Cardiac muscle cell (in vitro differentiated cells and primary cell): Measurements from ENCODE around the gene GEMIN7. TPM values are rescaled to one million over a fixed set of nuclear protein-coding genes. Genes with fewer than 3 reads are reported as not detected.
"Not testable (repeated sequence)": the region's sequence is repeated elsewhere in the genome, so short reads cannot be mapped to it uniquely, and the experiment has no call there.

Source experiments
- DNase-seq, 2 donors: peaks; one replicate each; pipeline versions ENCODE4 v3.0.0 to v3.0.0-alpha.2; 2010 to 2017; ENCODE audit warnings: low read depth in 1 of 2, low spot score in 1 of 2
- H3K27ac ChIP-seq: fragments of 200-600 bp; sonication (generic); 2 replicates; pipeline ENCODE4 v1.5.1; 2016
- H3K27me3 ChIP-seq: fragments of 200-600 bp; sonication (generic); 2 replicates; pipeline ENCODE4 v1.6.0; 2016; ENCODE audit warnings: control low read depth
- H3K36me3 ChIP-seq: fragments of 200-600 bp; sonication (generic); 2 replicates; pipeline ENCODE4 v1.5.1; 2016; ENCODE audit warnings: control low read depth
- H3K4me1 ChIP-seq: fragments of 200-600 bp; sonication (generic); 2 replicates; pipeline ENCODE4 v1.8.1; 2017; ENCODE audit warnings: low read depth, mild to moderate bottlenecking, mixed run types
- H3K4me3 ChIP-seq: fragments of 200-600 bp; sonication (generic); 2 replicates; pipeline ENCODE4 v1.5.1; 2016; ENCODE audit warnings: mild to moderate bottlenecking
- H3K9me3 ChIP-seq: fragments of 200-600 bp; sonication (generic); 2 replicates; pipeline ENCODE4 v1.5.1; 2017; ENCODE audit warnings: low read depth, mild to moderate bottlenecking, control low read depth
- CTCF ChIP-seq: IDR thresholded peaks from 2 replicates; pipeline ENCODE4 v1.5.1; 2012; ENCODE audit warnings: low read depth, mild to moderate bottlenecking, low read length
- polyA plus RNA-seq: library from polyadenylated mRNA; unstranded; fragments of >200 nt; fragmentation: Nextera tagmentation; extraction: Ambion mirVana; gene quantifications from 2 replicates; pipeline ENCODE4 v1.2.1, GENCODE V29; 2016
- total RNA-seq: library from RNA; depleted of rRNA; stranded (reverse); fragments of >200 nt; gene quantifications from 2 replicates; pipeline ENCODE4 v1.2.3, GENCODE V29; 2016

The GEMIN7 gene
- total and polyA plus RNA-seq, 2 experiments from 2014 or later: 30.3 to 77.9 TPM

- no peak overlapping the region for H3K27ac ChIP-seq
- H3K36me3 ChIP-seq: no peaks in the 10 kb centered on the region
- H3K4me1 ChIP-seq: peaks cover 20% of the 10 kb centered on the region
- no peak for DNase-seq
- no peaks in the 10 kb centered on the region for H3K27me3 ChIP-seq
- no peaks in the 10 kb centered on the region for H3K9me3 ChIP-seq
- TF ChIP-seq CTCF: no peak
- no peak overlapping the region for H3K4me3 ChIP-seq
Observed at GRCh38 chr19:45101806-45102205, 22.7 kb downstream of the GEMIN7 start.

DNA sequence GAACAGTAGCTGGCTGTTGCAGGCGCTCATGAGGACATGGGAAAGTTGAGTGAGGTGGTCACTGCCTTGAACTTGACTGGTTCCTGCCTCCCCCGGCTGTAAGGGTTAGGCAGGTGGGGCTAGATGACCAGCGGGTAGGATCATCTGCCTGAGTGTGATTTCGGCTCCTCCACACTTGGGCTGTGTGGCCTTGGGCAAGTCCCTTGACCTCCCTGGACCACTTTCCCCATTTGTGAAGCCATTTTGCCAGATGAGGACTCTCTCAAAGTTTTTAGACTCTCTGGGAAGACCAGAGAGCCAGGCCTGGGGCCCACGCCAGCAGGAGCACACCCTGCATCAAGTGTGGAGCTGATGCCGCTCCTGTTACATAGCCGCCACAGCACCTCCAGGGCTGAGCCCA lies 23.4 kb downstream of the GEMIN7 start:
- Histone ChIP-seq H3K4me1 (peaks cover 20% of the 10 kb centered on the region), H3K9me3 (no peaks in the 10 kb centered on the region), H3K27me3 (no peaks in the 10 kb centered on the region), H3K36me3 (no peaks in the 10 kb centered on the region), H3K4me3 (no peak overlapping the region), H3K27ac (no peak overlapping the region)
- no peak for DNase-seq
- TF ChIP-seq CTCF: no peak

GRCh38 chr19:45103156-45103507 lies 24.1 kb downstream of the GEMIN7 start:
- peaks cover 14% of the 10 kb centered on the region for H3K4me1 ChIP-seq
- H3K4me3 ChIP-seq: no peak overlapping the region
- no peaks in the 10 kb centered on the region for H3K27me3 ChIP-seq
- H3K9me3 ChIP-seq: no peaks in the 10 kb centered on the region
- no peaks in the 10 kb centered on the region for H3K36me3 ChIP-seq
- no peak for TF ChIP-seq CTCF
- peak in 1 of 2 donors; percentile 21 for DNase-seq
- no peak overlapping the region for H3K27ac ChIP-seq

DNA sequence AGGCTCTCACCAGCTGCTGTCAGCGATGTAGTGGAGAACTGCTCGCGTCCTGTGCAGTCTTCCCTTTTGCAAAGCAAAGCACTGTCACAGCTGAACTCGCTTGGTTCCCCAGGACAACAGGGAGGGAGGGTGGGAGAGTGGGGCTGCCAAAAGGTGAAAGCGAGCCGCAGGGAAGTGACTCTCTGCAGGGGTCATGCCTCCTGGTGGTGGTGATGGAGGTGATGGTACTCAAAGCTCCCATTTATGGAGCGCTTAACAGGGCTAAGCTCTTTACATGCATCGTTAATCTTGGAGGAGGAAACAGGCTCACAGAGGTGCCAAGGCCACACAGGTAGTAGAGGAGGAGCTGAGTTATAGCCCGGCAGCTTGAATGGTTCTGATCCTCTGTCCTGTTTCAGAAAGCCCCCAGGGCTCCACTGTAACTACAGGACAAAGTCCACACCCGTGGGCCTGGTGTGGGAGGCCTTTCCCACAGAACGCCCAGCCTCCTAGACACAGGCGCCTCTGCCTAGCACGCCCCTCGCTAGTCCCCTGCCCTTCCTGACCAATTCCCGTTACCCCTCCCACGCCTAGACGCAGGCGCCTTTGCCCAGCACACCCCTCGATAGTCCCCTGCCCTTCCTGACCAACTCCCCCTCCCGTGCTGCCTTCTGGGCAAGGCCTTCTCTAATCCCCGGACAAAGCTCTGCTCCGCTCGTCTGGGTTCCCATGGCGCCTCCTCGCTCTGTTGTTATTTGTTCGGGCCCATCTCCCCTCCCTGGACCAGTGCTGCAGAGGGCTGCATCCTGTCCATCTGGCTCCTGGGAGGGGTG lies 24.7 kb downstream of the GEMIN7 start:
- Histone ChIP-seq H3K36me3 (no peaks in the 10 kb centered on the region), H3K27ac (no peak overlapping the region), H3K4me3 (no peak overlapping the region), H3K4me1 (peaks cover 14% of the 10 kb centered on the region), H3K9me3 (no peaks in the 10 kb centered on the region), H3K27me3 (no peaks in the 10 kb centered on the region)
- no peak for TF ChIP-seq CTCF
- no peak for DNase-seq

DNA sequence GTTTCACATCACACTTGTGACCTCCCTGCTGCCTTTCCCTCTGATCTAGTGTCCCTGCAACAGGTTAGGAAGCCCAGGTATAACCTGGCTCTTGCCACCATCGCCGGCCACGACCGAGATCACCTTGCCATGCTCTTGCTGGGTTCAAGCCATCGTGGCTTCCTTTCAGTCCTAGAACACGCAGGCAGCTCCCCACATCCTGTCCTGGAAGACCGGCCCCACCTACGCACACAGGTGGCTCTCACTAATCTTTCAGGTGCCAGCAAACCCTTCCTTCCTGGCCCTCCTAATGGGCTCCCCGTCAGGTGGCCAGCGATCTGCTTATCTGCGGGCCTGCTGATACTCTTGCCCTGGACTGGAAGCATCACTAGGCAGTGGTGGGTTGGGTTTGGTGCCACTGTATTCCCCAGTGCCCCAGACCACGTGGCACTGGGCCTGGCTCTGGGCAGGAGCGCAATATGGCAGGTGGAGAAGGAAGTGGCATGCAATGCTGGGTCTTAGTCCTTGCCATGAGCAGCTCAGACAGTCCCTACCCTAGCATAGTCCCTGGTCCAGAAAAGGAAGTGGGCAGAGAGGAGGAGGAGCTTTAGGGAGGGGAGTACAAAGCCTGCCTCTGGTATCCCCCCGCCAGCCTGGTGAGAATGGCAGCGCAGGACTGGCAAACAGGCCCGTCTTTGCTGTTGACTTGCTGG lies 25.7 kb downstream of the GEMIN7 start:
- TF ChIP-seq CTCF: no peak
- Histone ChIP-seq H3K27me3 (no peaks in the 10 kb centered on the region), H3K36me3 (no peaks in the 10 kb centered on the region), H3K4me3 (no peak overlapping the region), H3K9me3 (no peaks in the 10 kb centered on the region), H3K27ac (no peak overlapping the region), H3K4me1 (peaks cover 8% of the 10 kb centered on the region)
- no peak for DNase-seq

GRCh38 chr19:45106363-45106762 lies 27.3 kb downstream of the GEMIN7 start:
- H3K27ac ChIP-seq, H3K36me3 ChIP-seq, H3K27me3 ChIP-seq, H3K9me3 ChIP-seq, H3K4me3 ChIP-seq, DNase-seq, H3K4me1 ChIP-seq: not testable (repeated sequence)
